ENCODE data around the gene RTN4IP1.
A peak's percentile ranks its signal among the peaks of the same experiment; 100 is the strongest.

RTN4IP1 gene

DNA sequence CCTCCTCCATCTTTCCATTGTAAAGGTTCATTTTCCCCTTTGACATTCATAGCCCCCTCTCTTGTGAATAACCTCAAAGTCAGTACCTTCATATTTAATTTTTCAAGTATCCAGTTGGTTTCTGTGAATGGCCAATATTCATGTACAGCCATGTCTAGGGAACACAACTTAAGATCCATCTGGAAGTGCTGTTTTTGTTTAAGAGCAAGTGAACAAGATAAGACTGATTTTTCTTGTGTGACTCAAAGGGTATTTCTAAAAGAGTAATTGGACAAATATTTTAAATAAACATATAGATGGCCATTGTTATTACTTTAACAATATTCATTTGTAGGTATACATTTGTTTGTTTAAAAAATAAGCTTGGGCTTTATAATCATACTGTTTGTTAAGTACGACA is 92.9 kb downstream of the RTN4IP1 start:
- Histone ChIP-seq H3K79me1 (ENCODE audit: low read length) (no peaks in the 10 kb centered on the region), H3K23ac (ENCODE audit: low read length) (no peak overlapping the region), H4K5ac (ENCODE audit: low read length) (no peak overlapping the region), H3K9ac (ENCODE audit: low read length) (no peak overlapping the region), H3K4me1 (ENCODE audit: control insufficient read depth, low read depth, low read length) (no peaks in the 10 kb centered on the region), H3K4me3 (ENCODE audit: low read length) (no peak overlapping the region), H3K4me2 (ENCODE audit: low read length) (no peak overlapping the region), H2BK5ac (ENCODE audit: low read length) (no peak overlapping the region), H2BK15ac (replicated peaks; ENCODE audit: low read depth) (no peak overlapping the region), H3K4ac (ENCODE audit: low read depth, low read length) (no peak overlapping the region), H3K18ac (ENCODE audit: low read length) (no peak overlapping the region), H3K79me2 (ENCODE audit: control insufficient read depth, insufficient read depth, low read length) (no peaks in the 10 kb centered on the region), H3K27ac (ENCODE audit: low read depth, low read length) (no peak overlapping the region), H2AK5ac (ENCODE audit: low read length) (no peak overlapping the region), H2BK120ac (ENCODE audit: low read depth, low read length) (no peak overlapping the region), H3K56ac (ENCODE audit: low read length) (no peak overlapping the region), H3K27me3 (ENCODE audit: insufficient read depth, low read length, poor library complexity) (no peaks in the 10 kb centered on the region), H4K8ac (ENCODE audit: low read depth, low read length) (no peak overlapping the region), H3K36me3 (ENCODE audit: control insufficient read depth, insufficient read depth, low read length) (no peaks in the 10 kb centered on the region)
- DNase-seq, result no peak
- WGBS (ENCODE audit: extremely low coverage, insufficient coverage, low lambda C conversion rate), result no CpG with 5 or more reads among the region's 1 CpG

DNA sequence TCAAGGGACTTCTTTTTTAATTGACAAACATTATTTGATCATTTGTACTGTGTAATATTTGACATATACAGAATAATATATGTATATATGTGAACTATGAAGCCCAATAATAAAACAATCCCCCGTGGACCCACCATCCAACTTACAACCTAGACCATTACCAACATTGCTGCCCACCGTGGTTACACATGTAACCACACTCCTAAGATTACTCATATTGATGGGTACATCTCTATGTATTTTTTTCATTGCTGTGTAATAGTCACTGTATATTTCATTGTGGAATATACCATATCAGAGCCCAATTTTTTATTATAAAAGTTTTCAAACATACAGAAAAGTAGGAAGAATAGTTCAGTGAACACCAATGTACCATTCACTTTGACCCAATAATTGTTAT is 94.3 kb downstream of the RTN4IP1 start:
- Histone ChIP-seq H3K27ac (ENCODE audit: low read depth, low read length) (no peak overlapping the region), H4K8ac (ENCODE audit: low read depth, low read length) (no peak overlapping the region), H3K4me1 (ENCODE audit: control insufficient read depth, low read depth, low read length) (no peaks in the 10 kb centered on the region), H2BK15ac (replicated peaks; ENCODE audit: low read depth) (no peak overlapping the region), H2AK5ac (ENCODE audit: low read length) (no peak overlapping the region), H4K5ac (ENCODE audit: low read length) (no peak overlapping the region), H2BK5ac (ENCODE audit: low read length) (no peak overlapping the region), H3K4me3 (ENCODE audit: low read length) (no peak overlapping the region), H3K18ac (ENCODE audit: low read length) (no peak overlapping the region), H3K9ac (ENCODE audit: low read length) (no peak overlapping the region), H3K36me3 (ENCODE audit: control insufficient read depth, insufficient read depth, low read length) (no peaks in the 10 kb centered on the region), H3K56ac (ENCODE audit: low read length) (no peak overlapping the region), H3K79me1 (ENCODE audit: low read length) (no peaks in the 10 kb centered on the region), H3K4me2 (ENCODE audit: low read length) (no peak overlapping the region), H3K79me2 (ENCODE audit: control insufficient read depth, insufficient read depth, low read length) (no peaks in the 10 kb centered on the region), H3K4ac (ENCODE audit: low read depth, low read length) (no peak overlapping the region), H2BK120ac (ENCODE audit: low read depth, low read length) (no peak overlapping the region), H3K23ac (ENCODE audit: low read length) (no peak overlapping the region), H3K27me3 (ENCODE audit: insufficient read depth, low read length, poor library complexity) (no peaks in the 10 kb centered on the region)
- DNase-seq, result no peak
- no CpG with 5 or more reads among the region's 2 CpGs for WGBS (ENCODE audit: extremely low coverage, insufficient coverage, low lambda C conversion rate)

DNA sequence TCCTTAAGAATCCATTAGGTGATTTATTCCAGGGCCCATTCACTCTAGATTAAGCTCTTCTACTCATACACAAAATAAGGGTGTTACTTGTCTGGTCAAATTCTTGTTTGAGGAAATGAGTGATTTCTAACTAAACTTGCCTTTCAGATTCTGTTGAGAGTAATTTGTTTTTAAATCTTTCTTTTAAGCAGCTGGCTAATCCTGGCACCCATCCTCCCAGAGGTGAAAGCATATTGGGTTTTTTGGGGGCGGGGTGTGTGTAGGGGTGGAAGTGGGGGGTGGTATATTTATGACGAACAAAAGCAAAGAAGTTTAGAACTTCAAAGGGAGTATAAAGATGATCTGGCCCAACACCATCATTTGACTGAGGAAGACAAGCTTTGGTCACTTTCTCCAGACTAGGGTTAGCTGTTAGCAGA is 94.7 kb downstream of the RTN4IP1 start:
- Histone ChIP-seq H2AK5ac (ENCODE audit: low read length) (no peak overlapping the region), H3K27ac (ENCODE audit: low read depth, low read length) (no peak overlapping the region), H3K27me3 (ENCODE audit: insufficient read depth, low read length, poor library complexity) (no peaks in the 10 kb centered on the region), H3K56ac (ENCODE audit: low read length) (no peak overlapping the region), H3K9ac (ENCODE audit: low read length) (no peak overlapping the region), H3K4me2 (ENCODE audit: low read length) (no peak overlapping the region), H2BK15ac (replicated peaks; ENCODE audit: low read depth) (no peak overlapping the region), H4K5ac (ENCODE audit: low read length) (no peak overlapping the region), H3K18ac (ENCODE audit: low read length) (no peak overlapping the region), H2BK120ac (ENCODE audit: low read depth, low read length) (no peak overlapping the region), H2BK5ac (ENCODE audit: low read length) (no peak overlapping the region), H4K8ac (ENCODE audit: low read depth, low read length) (no peak overlapping the region), H3K36me3 (ENCODE audit: control insufficient read depth, insufficient read depth, low read length) (no peaks in the 10 kb centered on the region), H3K4ac (ENCODE audit: low read depth, low read length) (no peak overlapping the region), H3K79me1 (ENCODE audit: low read length) (no peaks in the 10 kb centered on the region), H3K79me2 (ENCODE audit: control insufficient read depth, insufficient read depth, low read length) (no peaks in the 10 kb centered on the region), H3K23ac (ENCODE audit: low read length) (no peak overlapping the region), H3K4me1 (ENCODE audit: control insufficient read depth, low read depth, low read length) (no peaks in the 10 kb centered on the region), H3K4me3 (ENCODE audit: low read length) (no peak overlapping the region)
- DNase-seq, result no peak
- WGBS (ENCODE audit: extremely low coverage, insufficient coverage, low lambda C conversion rate), result no CpG with 5 or more reads among the region's 2 CpGs

DNA sequence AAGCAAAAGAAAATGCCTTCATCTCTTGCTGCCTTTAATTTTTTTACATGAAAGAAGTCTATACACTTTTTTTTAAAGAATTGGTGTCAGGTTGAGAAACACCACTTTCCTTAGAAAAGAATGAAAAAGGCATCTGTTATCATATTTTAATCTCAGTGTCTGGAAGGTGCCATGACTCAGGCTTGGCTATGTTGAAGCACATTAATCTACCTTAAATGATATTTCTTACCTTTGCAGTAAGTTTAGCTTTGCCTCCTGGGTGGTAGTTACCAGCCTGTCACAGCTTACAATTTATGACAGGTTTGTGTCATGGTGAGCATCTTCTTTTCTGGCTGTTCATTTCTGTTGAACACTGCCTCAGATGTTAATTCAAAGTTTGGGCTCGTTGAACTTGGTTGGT is 95.3 kb downstream of the RTN4IP1 start:
- Histone ChIP-seq H3K27ac (ENCODE audit: low read depth, low read length) (no peak overlapping the region), H3K27me3 (ENCODE audit: insufficient read depth, low read length, poor library complexity) (no peaks in the 10 kb centered on the region), H2BK120ac (ENCODE audit: low read depth, low read length) (no peak overlapping the region), H2BK15ac (replicated peaks; ENCODE audit: low read depth) (no peak overlapping the region), H3K9ac (ENCODE audit: low read length) (no peak overlapping the region), H3K4ac (ENCODE audit: low read depth, low read length) (no peak overlapping the region), H3K56ac (ENCODE audit: low read length) (no peak overlapping the region), H3K79me1 (ENCODE audit: low read length) (no peaks in the 10 kb centered on the region), H3K79me2 (ENCODE audit: control insufficient read depth, insufficient read depth, low read length) (no peaks in the 10 kb centered on the region), H2BK5ac (ENCODE audit: low read length) (no peak overlapping the region), H4K5ac (ENCODE audit: low read length) (no peak overlapping the region), H2AK5ac (ENCODE audit: low read length) (no peak overlapping the region), H3K4me1 (ENCODE audit: control insufficient read depth, low read depth, low read length) (no peaks in the 10 kb centered on the region), H3K36me3 (ENCODE audit: control insufficient read depth, insufficient read depth, low read length) (no peaks in the 10 kb centered on the region), H3K23ac (ENCODE audit: low read length) (no peak overlapping the region), H3K4me2 (ENCODE audit: low read length) (no peak overlapping the region), H4K8ac (ENCODE audit: low read depth, low read length) (no peak overlapping the region), H3K4me3 (ENCODE audit: low read length) (no peak overlapping the region), H3K18ac (ENCODE audit: low read length) (no peak overlapping the region)
- DNase-seq, result no peak
- no CpG with 5 or more reads among the region's 1 CpG for WGBS (ENCODE audit: extremely low coverage, insufficient coverage, low lambda C conversion rate)

GRCh38 chr6:106533054-106533453 is 96.2 kb downstream of the RTN4IP1 start:
- Histone ChIP-seq H3K79me1 (ENCODE audit: low read length) (no peaks in the 10 kb centered on the region), H4K8ac (ENCODE audit: low read depth, low read length) (no peak overlapping the region), H3K4ac (ENCODE audit: low read depth, low read length) (no peak overlapping the region), H3K9ac (ENCODE audit: low read length) (no peak overlapping the region), H3K23ac (ENCODE audit: low read length) (no peak overlapping the region), H3K4me2 (ENCODE audit: low read length) (no peak overlapping the region), H2BK5ac (ENCODE audit: low read length) (no peak overlapping the region), H3K4me3 (ENCODE audit: low read length) (no peak overlapping the region), H3K79me2 (ENCODE audit: control insufficient read depth, insufficient read depth, low read length) (no peaks in the 10 kb centered on the region), H3K18ac (ENCODE audit: low read length) (no peak overlapping the region), H3K27me3 (ENCODE audit: insufficient read depth, low read length, poor library complexity) (no peaks in the 10 kb centered on the region), H3K56ac (ENCODE audit: low read length) (no peak overlapping the region), H4K5ac (ENCODE audit: low read length) (no peak overlapping the region), H3K4me1 (ENCODE audit: control insufficient read depth, low read depth, low read length) (no peaks in the 10 kb centered on the region), H2AK5ac (ENCODE audit: low read length) (no peak overlapping the region), H3K36me3 (ENCODE audit: control insufficient read depth, insufficient read depth, low read length) (no peaks in the 10 kb centered on the region), H2BK15ac (replicated peaks; ENCODE audit: low read depth) (no peak overlapping the region), H3K27ac (ENCODE audit: low read depth, low read length) (no peak overlapping the region), H2BK120ac (ENCODE audit: low read depth, low read length) (no peak overlapping the region)
- peak; percentile 49 for DNase-seq
- WGBS (ENCODE audit: extremely low coverage, insufficient coverage, low lambda C conversion rate), result no CpG with 5 or more reads among the region's 5 CpGs

DNA sequence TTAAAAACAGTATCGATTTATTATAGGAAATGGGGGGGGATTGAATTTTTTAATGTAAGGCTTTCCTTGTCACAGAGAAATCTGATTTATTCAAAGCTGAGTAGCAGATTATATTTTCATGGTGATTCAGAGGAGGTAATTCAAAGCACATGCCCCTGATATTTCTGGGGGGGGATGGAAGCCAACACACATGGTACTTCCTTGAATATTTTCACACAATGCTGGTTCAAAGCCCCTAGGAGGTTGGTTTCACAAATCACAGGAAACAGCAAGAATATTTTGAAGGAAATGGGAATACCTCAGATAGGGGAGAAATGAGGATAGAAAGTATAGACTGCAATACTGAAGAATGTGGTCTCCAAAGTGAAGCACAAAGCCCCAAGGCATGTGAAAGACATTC is 98.8 kb downstream of the RTN4IP1 start:
- no peak overlapping the region for H3K4me2 ChIP-seq (ENCODE audit: low read length)
- no CpG with 5 or more reads among the region's 1 CpG for WGBS (ENCODE audit: extremely low coverage, insufficient coverage, low lambda C conversion rate)
- no peak overlapping the region for H2AK5ac ChIP-seq (ENCODE audit: low read length)
- H3K79me1 ChIP-seq (ENCODE audit: low read length), result no peaks in the 10 kb centered on the region
- H2BK15ac ChIP-seq (replicated peaks; ENCODE audit: low read depth), result no peak overlapping the region
- H3K18ac ChIP-seq (ENCODE audit: low read length), result no peak overlapping the region
- no peak overlapping the region for H3K27ac ChIP-seq (ENCODE audit: low read depth, low read length)
- H2BK5ac ChIP-seq (ENCODE audit: low read length), result no peak overlapping the region
- no peak overlapping the region for H3K56ac ChIP-seq (ENCODE audit: low read length)
- H2BK120ac ChIP-seq (ENCODE audit: low read depth, low read length), result no peak overlapping the region
- H3K79me2 ChIP-seq (ENCODE audit: control insufficient read depth, insufficient read depth, low read length), result no peaks in the 10 kb centered on the region
- H3K4ac ChIP-seq (ENCODE audit: low read depth, low read length), result no peak overlapping the region
- no peaks in the 10 kb centered on the region for H3K27me3 ChIP-seq (ENCODE audit: insufficient read depth, low read length, poor library complexity)
- no peaks in the 10 kb centered on the region for H3K4me1 ChIP-seq (ENCODE audit: control insufficient read depth, low read depth, low read length)
- DNase-seq, result no peak
- no peak overlapping the region for H4K5ac ChIP-seq (ENCODE audit: low read length)
- no peak overlapping the region for H4K8ac ChIP-seq (ENCODE audit: low read depth, low read length)
- no peaks in the 10 kb centered on the region for H3K36me3 ChIP-seq (ENCODE audit: control insufficient read depth, insufficient read depth, low read length)
- no peak overlapping the region for H3K9ac ChIP-seq (ENCODE audit: low read length)
- no peak overlapping the region for H3K23ac ChIP-seq (ENCODE audit: low read length)
- no peak overlapping the region for H3K4me3 ChIP-seq (ENCODE audit: low read length)
